Measurements from ENCODE around the gene DUS2. TPM values are rescaled to one million over a fixed set of nuclear protein-coding genes. Genes with fewer than 3 reads are reported as not detected.

The DUS2 gene
- total RNA-seq, 1 experiment from 2014 or later = 27.3 TPM

DNA sequence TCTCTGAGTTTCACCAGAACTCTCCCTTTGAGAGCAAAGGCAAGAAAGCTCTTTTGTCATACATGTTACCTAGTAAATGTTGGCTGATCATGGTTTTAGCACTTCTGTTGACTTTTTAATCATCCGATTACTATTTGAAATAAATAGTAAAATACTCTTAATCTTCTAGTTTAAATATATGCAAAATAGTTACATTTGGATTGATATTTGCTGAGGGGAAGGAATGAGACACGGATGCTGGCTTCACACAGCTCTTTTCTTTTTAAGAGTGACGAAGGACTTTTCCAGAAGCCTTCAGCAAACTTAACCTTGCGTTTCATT lies 71.5 kb downstream of the DUS2 start:
- Histone ChIP-seq H3K79me2 (ENCODE audit: insufficient read depth, low read length) (peaks cover 92% of the 10 kb centered on the region), H3K27me3 (ENCODE audit: insufficient read depth, low read length) (no peaks in the 10 kb centered on the region), H3K4me1 (ENCODE audit: control insufficient read depth in 1 of 2, insufficient read depth in 2 of 2, low read length in 2 of 2) (peaks cover 13 to 23% of the 10 kb centered on the region in 2 experiments; a peak in 3 of 4 replicates), H3K9ac (ENCODE audit: low read length) (no peak overlapping the region), H3K27ac (ENCODE audit: low read depth, low read length) (no peak overlapping the region), H3K9me3 (ENCODE audit: control insufficient read depth in 1 of 2, insufficient read depth in 1 of 2, low read depth in 1 of 2, low read length in 2 of 2) (no peaks in the 10 kb centered on the region), H3K4me2 (ENCODE audit: low read length) (no peak overlapping the region), H3K36me3 (ENCODE audit: control insufficient read depth in 1 of 2, insufficient read depth in 2 of 2, low read length in 2 of 2) (no peaks in the 10 kb centered on the region), H2AFZ (ENCODE audit: low read depth, low read length, poor library complexity, severe bottlenecking) (no peak overlapping the region), H3K4me3 (replicated peaks in 1 of 2; ENCODE audit: low read depth in 1 of 2, low read length in 2 of 2) (no peak overlapping the region), H4K20me1 (ENCODE audit: insufficient read depth) (peaks cover 9% of the 10 kb centered on the region; the same call in 1 of the 2 replicates), H3K9me2 (ENCODE audit: insufficient read depth) (no peaks in the 10 kb centered on the region)
- no TSS peak for BruUV-seq (replicated peaks)
- TF ChIP-seq ELF1 (IDR thresholded peaks at IDR 0.05; ENCODE audit: borderline replicate concordance, low read depth) (no peak), SRF (IDR thresholded peaks at IDR 0.05; ENCODE audit: low read depth) (no peak), ZNF274 (IDR thresholded peaks at IDR 0.05; ENCODE audit: low read depth, low read length) (no peak), TCF7L2 (IDR thresholded peaks at IDR 0.05; ENCODE audit: borderline replicate concordance, extremely low read depth, insufficient read depth, insufficient read length) (no peak), EGR1 (IDR thresholded peaks at IDR 0.05; ENCODE audit: low read depth) (no peak), POLR2A (IDR thresholded peaks at IDR 0.05; ENCODE audit: borderline replicate concordance, extremely low read depth, insufficient read depth, insufficient read length) (no peak), SP1 (IDR thresholded peaks at IDR 0.05; ENCODE audit: low read depth) (no peak), RAD21 (IDR thresholded peaks at IDR 0.05; ENCODE audit: low read depth) (no peak), POLR2AphosphoS5 (IDR thresholded peaks at IDR 0.05; ENCODE audit: low read depth, low read length) (no peak), FOSL1 (IDR thresholded peaks at IDR 0.05; ENCODE audit: low read depth) (no peak), CTCF (IDR thresholded peaks at IDR 0.05 in 2 of 3, conservative IDR thresholded peaks at IDR 0.05 in 1 of 3; ENCODE audit: borderline replicate concordance in 1 of 3, insufficient read depth in 1 of 3, low read depth in 2 of 3, low read length in 2 of 3) (no peak), YY1 (IDR thresholded peaks at IDR 0.05; ENCODE audit: extremely low read depth, insufficient replicate concordance, low read depth, low read length) (no peak), ZBTB33 (IDR thresholded peaks at IDR 0.05; ENCODE audit: extremely low read depth, insufficient replicate concordance, low read length) (no peak), SIN3A (IDR thresholded peaks at IDR 0.05; ENCODE audit: low read depth) (no peak), EZH2 (IDR thresholded peaks at IDR 0.05) (no peak), ZFX (IDR thresholded peaks at IDR 0.05) (no peak), JUND (IDR thresholded peaks at IDR 0.05) (no peak)
- TF ChIP-seq, protein P1, sequence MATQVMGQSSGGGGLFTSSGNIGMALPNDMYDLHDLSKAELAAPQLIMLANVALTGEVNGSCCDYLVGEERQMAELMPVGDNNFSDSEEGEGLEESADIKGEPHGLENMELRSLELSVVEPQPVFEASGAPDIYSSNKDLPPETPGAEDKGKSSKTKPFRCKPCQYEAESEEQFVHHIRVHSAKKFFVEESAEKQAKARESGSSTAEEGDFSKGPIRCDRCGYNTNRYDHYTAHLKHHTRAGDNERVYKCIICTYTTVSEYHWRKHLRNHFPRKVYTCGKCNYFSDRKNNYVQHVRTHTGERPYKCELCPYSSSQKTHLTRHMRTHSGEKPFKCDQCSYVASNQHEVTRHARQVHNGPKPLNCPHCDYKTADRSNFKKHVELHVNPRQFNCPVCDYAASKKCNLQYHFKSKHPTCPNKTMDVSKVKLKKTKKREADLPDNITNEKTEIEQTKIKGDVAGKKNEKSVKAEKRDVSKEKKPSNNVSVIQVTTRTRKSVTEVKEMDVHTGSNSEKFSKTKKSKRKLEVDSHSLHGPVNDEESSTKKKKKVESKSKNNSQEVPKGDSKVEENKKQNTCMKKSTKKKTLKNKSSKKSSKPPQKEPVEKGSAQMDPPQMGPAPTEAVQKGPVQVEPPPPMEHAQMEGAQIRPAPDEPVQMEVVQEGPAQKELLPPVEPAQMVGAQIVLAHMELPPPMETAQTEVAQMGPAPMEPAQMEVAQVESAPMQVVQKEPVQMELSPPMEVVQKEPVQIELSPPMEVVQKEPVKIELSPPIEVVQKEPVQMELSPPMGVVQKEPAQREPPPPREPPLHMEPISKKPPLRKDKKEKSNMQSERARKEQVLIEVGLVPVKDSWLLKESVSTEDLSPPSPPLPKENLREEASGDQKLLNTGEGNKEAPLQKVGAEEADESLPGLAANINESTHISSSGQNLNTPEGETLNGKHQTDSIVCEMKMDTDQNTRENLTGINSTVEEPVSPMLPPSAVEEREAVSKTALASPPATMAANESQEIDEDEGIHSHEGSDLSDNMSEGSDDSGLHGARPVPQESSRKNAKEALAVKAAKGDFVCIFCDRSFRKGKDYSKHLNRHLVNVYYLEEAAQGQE (IDR thresholded peaks at IDR 0.05; ENCODE audit: low read depth) = no peak
- DNase-seq (ENCODE audit: low read depth, low spot score) (no peak), ATAC-seq (no peak)
- ChIA-PET POLR2A (no interaction called here), RAD21 (ENCODE audit: low non-redundant PET in 1 of 2, low total read pairs in 2 of 2, uncharacterized antibody in 2 of 2, unreplicated experiment in 2 of 2) (interaction anchor here in 1 of 2 experiments (1.3 kb wide), 1 partner anchor 134 kb away, joined by 4 read pairs; no protein-coding TSS in a partner anchor), CTCF (interaction anchor here (1.3 to 1.6 kb wide), 2 partner anchors 10 to 140 kb away, joined by 5 to 14 read pairs; partner anchors contain the start of gene NFATC3)
- intact Hi-C loops (cut with micrococcal nuclease) = loop anchor here (1.0 kb wide), 1 partner anchor 135 kb away; no protein-coding TSS in a partner anchor

Measured in HCT116 (cell line).